Astrocyte of the spinal cord (primary cell): ENCODE results near the gene GTSE1.

Source experiments
- DNase-seq: peaks from one replicate; pipeline ENCODE4 v3.0.0; 2011; ENCODE audit warnings: low read depth, low spot score
- H3K4me3 ChIP-seq: 2 replicates; pipeline ENCODE4 v1.5.1; 2011; ENCODE audit warnings: low read depth, mild to moderate bottlenecking, low read length, moderate library complexity
- CTCF ChIP-seq: IDR thresholded peaks from 2 replicates; pipeline ENCODE4 v1.5.1; 2012; ENCODE audit warnings: low read depth, mild to moderate bottlenecking, low read length, inconsistent platforms
- in situ Hi-C: cut with HindIII; loops from 2 replicates; pipeline ENCODE4 v1.10.0; 2017; ENCODE audit warnings: low sequenced_read_pairs

Gene GTSE1, protein sequence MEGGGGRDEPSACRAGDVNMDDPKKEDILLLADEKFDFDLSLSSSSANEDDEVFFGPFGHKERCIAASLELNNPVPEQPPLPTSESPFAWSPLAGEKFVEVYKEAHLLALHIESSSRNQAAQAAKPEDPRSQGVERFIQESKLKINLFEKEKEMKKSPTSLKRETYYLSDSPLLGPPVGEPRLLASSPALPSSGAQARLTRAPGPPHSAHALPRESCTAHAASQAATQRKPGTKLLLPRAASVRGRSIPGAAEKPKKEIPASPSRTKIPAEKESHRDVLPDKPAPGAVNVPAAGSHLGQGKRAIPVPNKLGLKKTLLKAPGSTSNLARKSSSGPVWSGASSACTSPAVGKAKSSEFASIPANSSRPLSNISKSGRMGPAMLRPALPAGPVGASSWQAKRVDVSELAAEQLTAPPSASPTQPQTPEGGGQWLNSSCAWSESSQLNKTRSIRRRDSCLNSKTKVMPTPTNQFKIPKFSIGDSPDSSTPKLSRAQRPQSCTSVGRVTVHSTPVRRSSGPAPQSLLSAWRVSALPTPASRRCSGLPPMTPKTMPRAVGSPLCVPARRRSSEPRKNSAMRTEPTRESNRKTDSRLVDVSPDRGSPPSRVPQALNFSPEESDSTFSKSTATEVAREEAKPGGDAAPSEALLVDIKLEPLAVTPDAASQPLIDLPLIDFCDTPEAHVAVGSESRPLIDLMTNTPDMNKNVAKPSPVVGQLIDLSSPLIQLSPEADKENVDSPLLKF

GRCh38 chr22:46296257-46297150, at the start of gene GTSE1:
GTSE1 (plus strand) TSS chr22:46296870; CDS start chr22:46297401, 531 bp downstream.
- DNase-seq = peak; percentile 98
- H3K4me3 ChIP-seq = peak within 1 kb of the TSS; percentile 57
- in situ Hi-C loops = no loop called here
- no peak for TF ChIP-seq CTCF

DNA sequence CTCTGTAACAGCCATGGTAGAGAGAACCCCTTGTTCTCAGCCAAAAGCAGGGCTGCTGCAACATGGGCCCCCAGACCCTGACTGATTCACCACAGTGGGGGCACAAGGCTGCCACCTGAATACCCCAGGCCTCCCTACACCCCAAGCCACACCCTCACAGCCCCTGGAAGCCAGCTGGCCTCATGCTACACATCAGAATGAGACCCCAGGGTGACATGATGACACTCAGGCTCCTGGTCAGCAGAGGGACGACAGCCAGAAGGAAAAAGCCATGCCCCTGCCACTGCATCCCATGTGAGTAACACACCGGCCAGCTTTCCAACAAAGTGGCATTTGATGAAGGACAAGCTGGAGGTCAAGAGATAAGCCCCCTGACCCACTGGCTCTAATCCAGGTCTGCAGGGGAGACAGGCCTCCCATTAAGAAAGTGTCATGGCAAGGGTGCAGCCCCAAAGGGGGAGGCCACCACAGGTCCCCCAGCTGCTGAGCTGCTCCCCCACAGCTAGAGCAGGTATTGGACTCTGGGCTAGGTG, 49.2 kb upstream of the GTSE1 start:
- TF ChIP-seq CTCF = no peak
- in situ Hi-C loops = no loop called here

DNA sequence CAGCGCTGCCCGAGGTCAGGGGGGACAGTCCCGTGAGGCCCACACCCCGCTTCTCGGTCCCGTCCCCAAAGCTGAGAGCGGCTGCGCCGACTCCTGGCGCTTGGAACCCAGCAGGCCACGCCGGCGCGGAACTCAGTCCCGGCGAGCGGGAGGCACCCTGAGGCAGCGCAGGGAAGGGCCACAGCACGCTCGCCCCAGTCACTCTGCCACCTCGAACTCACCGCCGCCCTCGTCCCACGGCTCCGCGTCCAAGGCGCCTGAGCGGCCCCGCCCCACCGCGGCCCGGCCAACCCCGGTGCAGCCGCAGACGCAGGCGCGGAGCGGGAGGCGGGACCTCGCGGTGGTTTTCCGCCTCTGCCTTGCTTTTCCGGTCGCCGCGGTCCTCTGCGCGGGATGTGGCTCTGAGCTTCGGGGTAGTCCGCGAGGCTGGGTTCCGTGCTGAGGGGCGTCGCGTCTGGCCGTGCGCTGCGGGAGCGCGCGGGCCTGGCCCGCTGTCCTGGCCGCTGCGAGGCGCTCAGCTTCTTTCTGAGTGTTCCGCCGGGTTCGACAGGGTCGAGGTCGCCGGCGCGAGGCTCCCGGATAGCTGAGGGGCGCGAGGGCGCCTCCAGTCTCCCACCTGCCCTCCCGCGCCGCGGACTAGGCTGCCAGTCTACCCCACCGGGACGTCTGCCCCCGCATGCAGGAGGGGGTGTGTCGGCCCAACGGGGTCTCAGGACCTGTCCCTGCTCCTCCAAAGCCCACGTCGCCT, 46.5 kb upstream of the GTSE1 start, which contains the start of gene CDPF1:
Gene CDPF1, minus strand, starts transcription at position 259 of the 748 bp plus-strand sequence. CDS start 2,009 bp downstream, outside the sequence.
- H3K4me3 ChIP-seq = peak within 1 kb of the TSS; percentile 80
- no peak for TF ChIP-seq CTCF
- DNase-seq = peak; percentile 77
- in situ Hi-C loops = no loop called here

More for the DNA sequence above, 49.2 kb upstream of the GTSE1 start:
- no peak overlapping the region for H3K4me3 ChIP-seq
- no peak for DNase-seq

DNA sequence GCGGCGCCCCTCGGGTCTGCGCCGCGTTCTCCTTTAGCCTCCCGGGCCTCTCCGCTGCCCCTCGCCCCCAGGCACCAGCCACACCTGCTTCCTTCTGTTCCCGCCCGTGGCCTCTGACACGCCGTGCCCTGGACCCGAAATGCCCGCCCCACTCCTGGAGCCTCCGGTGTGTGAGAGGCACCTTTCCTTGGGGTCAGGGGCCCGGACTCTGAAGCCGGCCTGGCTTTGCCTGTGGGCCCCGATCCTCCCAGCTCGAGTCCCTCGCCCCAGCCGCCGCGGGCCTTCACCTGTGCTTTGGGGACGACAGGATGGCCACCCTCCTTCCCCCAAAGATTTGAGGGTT, 45.9 kb upstream of the GTSE1 start:
- H3K4me3 ChIP-seq = peak overlapping the region; percentile 80
- DNase-seq = no peak
- TF ChIP-seq CTCF = no peak
- in situ Hi-C loops = no loop called here

DNA sequence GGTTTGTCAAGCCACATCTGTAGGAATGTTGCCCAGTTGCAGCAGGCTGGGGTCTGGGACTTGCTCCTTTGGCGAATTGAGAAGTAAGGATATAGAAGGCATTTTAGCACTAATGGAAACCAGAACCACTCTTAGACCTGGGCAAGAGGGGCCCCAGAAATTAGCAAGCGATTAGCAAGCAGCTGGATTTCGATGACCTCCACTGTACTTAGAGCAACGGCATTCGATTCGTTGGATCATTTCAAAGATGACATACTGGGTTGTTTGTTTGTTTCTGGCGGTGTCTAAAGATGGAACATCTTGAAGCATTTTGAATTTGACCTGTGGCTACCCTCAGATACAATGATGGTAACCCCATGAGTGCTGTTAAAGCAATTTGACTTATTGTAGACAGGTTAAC, 45.4 kb upstream of the GTSE1 start:
- H3K4me3 ChIP-seq = peak overlapping the region; percentile 80
- in situ Hi-C loops = no loop called here
- no peak for DNase-seq
- TF ChIP-seq CTCF = no peak
